Fibroblast of pulmonary artery (primary cell): ENCODE data around the gene SOCS6.
A peak's percentile ranks its signal among the peaks of the same experiment; 100 is the strongest.
"Not testable (repeated sequence)": the region's sequence is repeated elsewhere in the genome, so short reads cannot be mapped to it uniquely, and the experiment has no call there.

ENCODE experiments used
- DNase-seq: peaks from one replicate; pipeline ENCODE4 v3.0.0-alpha.2; 2010; ENCODE audit warnings: low read depth
- H3K4me3 ChIP-seq: replicated peaks from 2 replicates; pipeline ENCODE4 v1.5.1; 2011; ENCODE audit warnings: low read depth, mild to moderate bottlenecking, control low read depth, low read length, moderate library complexity
- TF ChIP-seq, protein P1 (sequence below): IDR thresholded peaks from 2 replicates; pipeline ENCODE4 v1.5.1; 2011; ENCODE audit warnings: mild to moderate bottlenecking, control low read depth, low read length, inconsistent platforms; ENCODE audit errors: missing control alignments

The SOCS6 gene, protein sequence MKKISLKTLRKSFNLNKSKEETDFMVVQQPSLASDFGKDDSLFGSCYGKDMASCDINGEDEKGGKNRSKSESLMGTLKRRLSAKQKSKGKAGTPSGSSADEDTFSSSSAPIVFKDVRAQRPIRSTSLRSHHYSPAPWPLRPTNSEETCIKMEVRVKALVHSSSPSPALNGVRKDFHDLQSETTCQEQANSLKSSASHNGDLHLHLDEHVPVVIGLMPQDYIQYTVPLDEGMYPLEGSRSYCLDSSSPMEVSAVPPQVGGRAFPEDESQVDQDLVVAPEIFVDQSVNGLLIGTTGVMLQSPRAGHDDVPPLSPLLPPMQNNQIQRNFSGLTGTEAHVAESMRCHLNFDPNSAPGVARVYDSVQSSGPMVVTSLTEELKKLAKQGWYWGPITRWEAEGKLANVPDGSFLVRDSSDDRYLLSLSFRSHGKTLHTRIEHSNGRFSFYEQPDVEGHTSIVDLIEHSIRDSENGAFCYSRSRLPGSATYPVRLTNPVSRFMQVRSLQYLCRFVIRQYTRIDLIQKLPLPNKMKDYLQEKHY

DNA sequence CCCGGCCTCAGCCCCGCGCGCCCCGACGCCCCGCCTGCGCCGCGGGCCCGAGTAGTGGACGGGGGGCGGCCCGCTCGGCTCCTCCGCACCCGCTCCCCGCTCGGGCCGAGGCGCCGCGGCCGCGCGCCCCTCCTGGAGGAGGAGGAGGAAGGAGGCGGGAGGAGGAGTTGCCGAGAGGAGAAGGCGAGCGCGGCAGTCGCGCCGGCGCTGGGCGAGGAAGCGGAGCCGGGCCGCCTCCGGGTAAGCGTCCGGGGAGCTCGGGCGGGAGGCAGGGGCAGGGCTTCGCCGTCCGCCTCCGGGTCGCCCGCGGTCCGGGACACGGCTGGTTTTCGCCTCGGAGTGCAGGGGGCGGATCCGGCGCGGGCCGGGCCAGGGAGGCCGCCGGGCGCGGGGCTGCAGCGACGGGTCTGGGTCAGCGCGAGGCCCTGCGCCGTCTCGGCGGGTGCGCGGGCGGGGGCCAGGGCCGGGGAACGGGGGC lies at the start of gene SOCS6:
SOCS6 (plus strand) TSS at position 195 of the 478 bp plus-strand sequence. CDS start 35,624 bp downstream, outside the sequence.
- peak within 1 kb of the TSS; percentile 73 for H3K4me3 ChIP-seq
- peak; percentile 68 for DNase-seq
- TF ChIP-seq, protein P1, sequence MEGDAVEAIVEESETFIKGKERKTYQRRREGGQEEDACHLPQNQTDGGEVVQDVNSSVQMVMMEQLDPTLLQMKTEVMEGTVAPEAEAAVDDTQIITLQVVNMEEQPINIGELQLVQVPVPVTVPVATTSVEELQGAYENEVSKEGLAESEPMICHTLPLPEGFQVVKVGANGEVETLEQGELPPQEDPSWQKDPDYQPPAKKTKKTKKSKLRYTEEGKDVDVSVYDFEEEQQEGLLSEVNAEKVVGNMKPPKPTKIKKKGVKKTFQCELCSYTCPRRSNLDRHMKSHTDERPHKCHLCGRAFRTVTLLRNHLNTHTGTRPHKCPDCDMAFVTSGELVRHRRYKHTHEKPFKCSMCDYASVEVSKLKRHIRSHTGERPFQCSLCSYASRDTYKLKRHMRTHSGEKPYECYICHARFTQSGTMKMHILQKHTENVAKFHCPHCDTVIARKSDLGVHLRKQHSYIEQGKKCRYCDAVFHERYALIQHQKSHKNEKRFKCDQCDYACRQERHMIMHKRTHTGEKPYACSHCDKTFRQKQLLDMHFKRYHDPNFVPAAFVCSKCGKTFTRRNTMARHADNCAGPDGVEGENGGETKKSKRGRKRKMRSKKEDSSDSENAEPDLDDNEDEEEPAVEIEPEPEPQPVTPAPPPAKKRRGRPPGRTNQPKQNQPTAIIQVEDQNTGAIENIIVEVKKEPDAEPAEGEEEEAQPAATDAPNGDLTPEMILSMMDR, result no peak

DNA sequence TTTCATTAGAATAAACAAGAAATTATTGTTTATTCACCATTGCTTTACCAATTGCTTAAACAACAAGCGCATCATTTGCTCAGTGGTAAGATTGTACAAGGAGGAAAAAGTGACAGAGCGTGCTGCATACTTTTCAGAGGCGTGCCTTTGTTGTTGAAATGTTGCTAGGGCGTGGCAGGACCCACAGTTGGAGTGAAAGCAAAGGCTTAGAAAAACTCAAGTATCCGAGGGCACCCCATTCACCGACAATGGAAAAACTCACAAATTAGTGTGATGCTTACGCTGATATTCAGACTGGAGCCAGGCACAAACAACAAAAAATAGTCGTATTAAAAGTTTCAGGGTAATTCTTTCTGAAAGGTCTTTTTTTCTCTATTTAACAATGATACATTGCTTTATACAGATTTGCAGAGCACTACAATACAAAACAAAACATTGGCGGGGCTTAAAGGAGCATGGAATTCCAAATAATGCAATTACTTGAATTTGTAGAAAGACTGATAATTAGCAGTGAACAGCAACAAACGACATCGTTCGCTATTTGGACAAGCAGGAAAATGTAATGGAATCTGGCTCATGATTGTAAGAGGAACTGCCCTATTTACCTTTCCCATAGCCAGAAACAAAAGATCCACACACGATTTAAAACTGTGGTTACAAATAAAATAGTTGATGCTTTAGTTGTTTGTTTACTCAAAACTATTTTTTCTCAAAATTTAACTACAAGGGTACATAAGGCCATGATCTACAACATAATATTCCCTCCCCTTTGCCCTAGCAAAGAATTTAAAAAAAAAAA lies 45.5 kb upstream of the SOCS6 start:
- no peak for DNase-seq
- TF ChIP-seq, protein P1, result no peak

DNA sequence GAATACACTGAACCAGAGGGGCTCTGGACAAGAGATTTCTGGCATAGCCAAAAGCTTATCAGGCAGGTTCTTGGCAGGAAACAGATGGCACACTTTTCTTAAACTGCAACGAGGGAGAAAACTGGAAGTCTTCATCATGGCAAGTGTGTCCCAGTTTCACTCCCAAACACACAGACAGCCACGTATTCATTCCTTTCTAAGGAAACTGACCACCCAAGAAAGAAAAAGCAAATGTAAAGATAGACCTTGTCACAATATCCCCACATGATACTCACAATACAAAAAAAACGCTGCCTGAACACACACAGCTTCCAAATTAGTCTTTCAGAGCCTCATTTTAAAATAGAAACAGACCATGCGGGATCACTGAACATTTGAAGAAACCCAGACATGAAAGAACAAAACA lies 42.8 kb upstream of the SOCS6 start:
- DNase-seq, result no peak
- TF ChIP-seq, protein P1, result no peak
- no peak overlapping the region for H3K4me3 ChIP-seq

More for the DNA sequence above, 45.5 kb upstream of the SOCS6 start:
- no peak overlapping the region for H3K4me3 ChIP-seq

DNA sequence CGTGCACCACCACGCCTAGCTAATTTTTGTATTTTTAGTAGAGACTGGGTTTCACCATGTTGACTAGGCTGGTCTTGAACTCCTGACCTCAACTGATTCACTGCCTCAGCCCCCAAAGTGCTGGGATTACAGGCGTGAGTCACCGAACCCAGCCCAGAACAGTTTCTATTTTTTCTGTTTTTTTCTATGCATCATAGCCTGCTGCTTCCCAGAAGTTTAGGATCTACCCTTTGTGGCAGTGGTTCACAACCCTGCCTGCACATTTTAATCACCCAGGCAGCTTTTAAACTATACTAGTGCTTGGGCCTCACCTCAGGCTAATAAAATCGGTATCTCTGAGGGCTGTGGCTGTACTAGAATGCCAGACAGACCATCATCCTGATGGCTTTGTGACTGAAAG lies 39.7 kb upstream of the SOCS6 start:
- no peak for DNase-seq
- TF ChIP-seq, protein P1, result no peak

DNA sequence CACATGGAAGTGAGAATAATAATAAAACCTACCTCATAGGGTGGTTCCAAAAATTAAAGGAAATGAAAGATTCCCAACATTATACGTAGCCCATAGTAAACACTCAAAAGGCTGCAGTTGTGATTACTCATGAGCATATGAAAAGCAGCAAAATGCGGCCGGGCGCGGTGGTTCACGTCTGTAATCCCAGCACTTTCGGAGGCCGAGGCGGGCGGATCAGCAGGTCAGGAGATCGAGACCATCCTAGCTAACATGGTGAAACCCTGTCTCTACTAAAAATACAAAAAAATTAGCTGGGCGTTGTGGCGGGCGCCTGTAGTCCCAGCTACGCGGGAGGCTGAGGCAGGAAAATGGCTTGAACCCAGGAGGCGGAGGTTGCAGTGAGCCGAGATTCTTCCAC lies 39.0 kb upstream of the SOCS6 start:
- DNase-seq, H3K4me3 ChIP-seq: not testable (repeated sequence)

More for the DNA sequence above, 39.7 kb upstream of the SOCS6 start:
- H3K4me3 ChIP-seq, result no peak overlapping the region

DNA sequence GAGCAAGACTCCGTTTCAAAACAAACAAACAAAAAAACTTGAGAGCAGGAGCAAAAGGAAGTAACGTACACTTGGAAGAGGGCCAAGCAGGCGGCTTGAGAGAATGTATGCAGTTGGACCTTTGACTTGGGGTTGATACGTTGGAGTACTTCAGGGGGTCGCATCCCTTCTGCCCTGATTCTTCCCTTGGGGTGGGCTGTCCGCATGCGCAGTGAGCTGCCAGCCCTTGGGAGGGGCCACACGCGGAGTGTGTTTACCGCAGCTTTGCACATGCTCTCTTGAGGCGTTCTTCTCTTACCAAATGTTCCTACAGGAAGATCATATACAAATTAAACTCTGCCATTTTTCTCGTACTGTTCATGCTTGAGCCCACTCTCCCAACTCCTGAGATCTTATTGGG lies 38.1 kb upstream of the SOCS6 start:
- no peak for DNase-seq
- H3K4me3 ChIP-seq, result no peak overlapping the region
- TF ChIP-seq, protein P1, result no peak

DNA sequence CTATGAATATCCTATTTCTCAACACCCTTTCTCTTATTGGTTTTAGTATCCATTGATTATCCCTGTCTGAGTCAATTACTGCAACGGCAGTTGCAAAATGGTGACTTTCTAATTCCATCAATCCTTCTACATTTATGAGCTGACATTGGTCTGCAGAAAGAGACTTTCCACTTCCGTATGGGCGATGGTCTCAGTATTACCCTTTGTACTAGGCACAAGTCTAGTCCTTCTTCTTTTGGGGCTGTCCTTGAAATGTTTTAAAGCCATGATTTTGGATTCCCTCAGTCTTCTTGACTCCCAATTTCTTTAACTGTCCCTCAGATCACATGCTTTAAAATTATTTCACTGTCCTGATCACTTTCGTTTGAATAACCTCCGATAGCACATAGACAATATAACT lies 32.7 kb upstream of the SOCS6 start:
- DNase-seq, result no peak
- TF ChIP-seq, protein P1, result no peak
- H3K4me3 ChIP-seq, result no peak overlapping the region
